Duodenal mucosa (tissue), 2 donors: ENCODE results near the gene CDK14.

ENCODE experiments used
- H3K27ac ChIP-seq: one replicate; pipeline ENCODE4 v1.7.0; 2013; ENCODE audit warnings: low read depth, low read length
- H3K27me3 ChIP-seq, 2 donors: one replicate each; pipeline ENCODE4 v1.7.0; 2013; ENCODE audit warnings: low read length in 2 of 2, control low read depth in 1 of 2; ENCODE audit not compliant: insufficient read depth in 2 of 2, control insufficient read depth in 1 of 2
- H3K36me3 ChIP-seq, 2 donors: one replicate each; pipeline ENCODE4 v1.7.0; 2013; ENCODE audit warnings: low read length in 2 of 2, control low read depth in 1 of 2; ENCODE audit not compliant: insufficient read depth in 2 of 2, control insufficient read depth in 1 of 2
- H3K4me1 ChIP-seq, 2 donors: one replicate each; pipeline ENCODE4 v1.7.0; 2013; ENCODE audit warnings: low read length in 2 of 2, control low read depth in 1 of 2; ENCODE audit not compliant: insufficient read depth in 2 of 2, control insufficient read depth in 1 of 2
- H3K4me3 ChIP-seq, 2 donors: one replicate each; pipeline ENCODE4 v1.7.0; 2013; ENCODE audit warnings: low read length in 2 of 2, low read depth in 1 of 2
- H3K9ac ChIP-seq, 2 donors: one replicate each; pipeline ENCODE4 v1.7.0; 2013; ENCODE audit warnings: low read length in 2 of 2, low read depth in 1 of 2
- H3K9me3 ChIP-seq, 2 donors: one replicate each; pipeline ENCODE4 v1.7.0; 2013; ENCODE audit warnings: low read length in 2 of 2, control low read depth in 1 of 2; ENCODE audit not compliant: control insufficient read depth in 1 of 2

CDK14 gene

DNA sequence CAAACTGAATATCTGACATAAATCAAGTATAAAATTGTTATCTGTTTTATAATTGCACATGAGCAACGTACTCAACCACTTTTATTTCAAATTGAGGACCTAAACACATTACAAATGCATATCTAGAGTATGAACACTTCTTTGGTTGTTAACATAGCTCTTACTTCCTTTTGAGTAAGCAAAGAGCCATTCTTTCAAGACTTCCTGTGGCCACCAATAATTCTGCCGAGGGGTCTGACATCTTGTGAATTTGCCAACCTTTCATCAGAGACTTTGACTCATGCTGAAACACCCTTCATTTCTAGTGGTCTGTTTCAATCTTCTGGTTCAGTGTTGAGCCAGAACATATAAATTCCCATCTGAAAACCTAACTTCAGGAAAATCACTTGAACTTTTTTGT is 59.4 kb downstream of the CDK14 start:
- Histone ChIP-seq H3K9ac (no peak overlapping the region), H3K9me3 (no peaks in the 10 kb centered on the region), H3K27ac (no peak overlapping the region), H3K36me3 (no peaks in the 10 kb centered on the region), H3K4me1 (no peaks in the 10 kb centered on the region), H3K27me3 (no peaks in the 10 kb centered on the region), H3K4me3 (no peak overlapping the region)

- no peak overlapping the region for H3K27ac ChIP-seq
- no peaks in the 10 kb centered on the region for H3K4me1 ChIP-seq
- H3K27me3 ChIP-seq, result no peaks in the 10 kb centered on the region
- no peak overlapping the region for H3K9ac ChIP-seq
- H3K4me3 ChIP-seq, result no peak overlapping the region
- H3K9me3 ChIP-seq, result no peaks in the 10 kb centered on the region
- no peaks in the 10 kb centered on the region for H3K36me3 ChIP-seq
These were observed 61.4 kb downstream of the CDK14 start for GRCh38 chr7:90657481-90657880.

DNA sequence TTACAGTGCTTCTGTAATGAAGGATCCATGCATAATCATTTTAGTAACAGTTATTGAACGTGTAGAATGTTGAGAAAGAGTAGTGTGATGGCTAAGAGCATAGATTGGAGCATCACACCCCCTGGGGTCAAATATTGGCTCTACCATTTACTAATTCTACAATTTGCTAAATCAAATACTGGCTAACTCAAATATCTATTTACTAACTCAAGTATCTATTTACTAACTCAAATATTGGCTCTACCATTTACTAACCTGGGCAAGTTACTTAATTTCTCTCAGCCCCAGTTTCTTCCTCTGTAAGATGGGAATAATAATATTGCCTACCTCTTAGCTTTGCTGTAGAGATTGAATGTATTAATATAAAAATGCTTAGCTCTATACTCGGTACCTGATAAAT is 64.0 kb downstream of the CDK14 start:
- H3K9ac ChIP-seq, result no peak overlapping the region
- no peaks in the 10 kb centered on the region for H3K9me3 ChIP-seq
- no peaks in the 10 kb centered on the region for H3K4me1 ChIP-seq
- no peaks in the 10 kb centered on the region for H3K27me3 ChIP-seq
- no peak overlapping the region for H3K4me3 ChIP-seq
- no peak overlapping the region for H3K27ac ChIP-seq
- no peaks in the 10 kb centered on the region for H3K36me3 ChIP-seq

DNA sequence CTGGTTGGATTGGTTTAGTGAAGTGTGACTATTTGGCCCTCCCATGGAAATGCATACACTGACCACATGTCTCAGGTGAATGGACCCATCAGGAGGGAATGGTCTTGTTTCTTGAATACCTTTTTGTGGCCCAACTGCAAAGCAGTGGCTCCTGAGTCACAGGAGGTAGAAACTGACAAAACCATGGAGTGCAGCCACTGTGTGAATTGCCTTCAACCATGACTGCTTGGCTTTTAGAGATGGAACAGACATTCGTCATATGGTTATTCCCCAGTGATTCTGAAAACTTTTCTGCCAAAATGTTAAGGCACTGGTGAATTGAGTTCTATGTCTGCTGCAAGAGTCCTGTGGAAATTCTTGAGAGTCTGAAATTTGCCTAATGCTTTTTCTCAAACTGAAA is 64.7 kb downstream of the CDK14 start:
- no peaks in the 10 kb centered on the region for H3K9me3 ChIP-seq
- H3K36me3 ChIP-seq, result no peaks in the 10 kb centered on the region
- no peaks in the 10 kb centered on the region for H3K27me3 ChIP-seq
- H3K9ac ChIP-seq, result no peak overlapping the region
- no peak overlapping the region for H3K4me3 ChIP-seq
- no peak overlapping the region for H3K27ac ChIP-seq
- no peaks in the 10 kb centered on the region for H3K4me1 ChIP-seq

GRCh38 chr7:90661290-90662151 is 65.4 kb downstream of the CDK14 start:
- Histone ChIP-seq H3K4me3 (no peak overlapping the region), H3K36me3 (no peaks in the 10 kb centered on the region), H3K9me3 (no peaks in the 10 kb centered on the region), H3K9ac (no peak overlapping the region), H3K4me1 (no peaks in the 10 kb centered on the region), H3K27ac (no peak overlapping the region), H3K27me3 (no peaks in the 10 kb centered on the region)

DNA sequence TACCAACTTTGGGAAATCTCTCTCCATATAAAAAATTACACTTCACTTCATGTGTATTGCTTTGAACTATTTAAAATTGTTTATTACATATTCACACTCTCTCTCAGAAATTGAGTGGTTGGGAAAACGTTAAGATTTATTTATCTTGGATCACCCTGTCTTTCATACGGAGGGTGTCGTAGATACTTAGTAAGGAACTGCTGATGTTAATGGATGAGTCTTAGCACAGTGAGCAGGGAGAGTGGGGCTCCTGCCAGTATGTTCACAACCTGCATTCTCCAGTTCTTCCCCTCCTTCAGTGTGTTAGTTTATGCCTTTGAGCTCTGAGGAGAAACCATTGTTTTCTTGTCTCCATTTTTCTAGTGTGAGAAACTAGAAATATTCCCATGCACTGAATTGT is 67.1 kb downstream of the CDK14 start:
- no peaks in the 10 kb centered on the region for H3K4me1 ChIP-seq
- no peaks in the 10 kb centered on the region for H3K9me3 ChIP-seq
- H3K27ac ChIP-seq, result no peak overlapping the region
- H3K36me3 ChIP-seq, result no peaks in the 10 kb centered on the region
- H3K9ac ChIP-seq, result no peak overlapping the region
- H3K4me3 ChIP-seq, result no peak overlapping the region
- no peaks in the 10 kb centered on the region for H3K27me3 ChIP-seq

GRCh38 chr7:90666186-90666585 is 70.1 kb downstream of the CDK14 start:
- Histone ChIP-seq H3K27ac (no peak overlapping the region), H3K9me3 (no peaks in the 10 kb centered on the region), H3K4me3 (no peak overlapping the region), H3K27me3 (no peaks in the 10 kb centered on the region), H3K4me1 (no peaks in the 10 kb centered on the region), H3K9ac (no peak overlapping the region), H3K36me3 (no peaks in the 10 kb centered on the region)

- Histone ChIP-seq H3K4me1 (no peaks in the 10 kb centered on the region), H3K9me3 (no peaks in the 10 kb centered on the region), H3K27me3 (no peaks in the 10 kb centered on the region), H3K27ac (no peak overlapping the region), H3K4me3 (no peak overlapping the region), H3K36me3 (no peaks in the 10 kb centered on the region), H3K9ac (no peak overlapping the region)
These were observed 72.9 kb downstream of the CDK14 start for GRCh38 chr7:90668992-90669391.

DNA sequence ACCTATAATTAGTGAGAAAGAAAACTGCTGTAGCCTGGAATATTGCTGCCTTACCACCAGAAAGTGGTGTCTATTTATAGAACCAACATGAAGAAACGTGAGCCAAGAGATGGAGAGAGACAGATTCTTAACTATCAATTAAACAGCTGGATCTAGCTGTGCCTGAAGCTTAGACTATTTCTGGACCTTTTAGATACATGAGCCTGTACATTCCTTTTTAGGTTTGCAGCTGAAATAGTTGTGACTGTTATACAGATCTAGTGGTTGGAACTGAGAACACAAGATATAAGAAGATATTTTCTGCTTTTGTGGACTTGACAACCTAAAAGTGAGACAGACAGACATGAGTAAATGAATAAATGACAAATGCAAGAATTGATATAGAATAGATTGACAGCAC is 73.4 kb downstream of the CDK14 start:
- no peak overlapping the region for H3K9ac ChIP-seq
- no peaks in the 10 kb centered on the region for H3K4me1 ChIP-seq
- H3K27me3 ChIP-seq, result no peaks in the 10 kb centered on the region
- H3K36me3 ChIP-seq, result no peaks in the 10 kb centered on the region
- no peak overlapping the region for H3K27ac ChIP-seq
- H3K9me3 ChIP-seq, result no peaks in the 10 kb centered on the region
- no peak overlapping the region for H3K4me3 ChIP-seq

- Histone ChIP-seq H3K36me3 (no peaks in the 10 kb centered on the region), H3K27me3 (no peaks in the 10 kb centered on the region), H3K27ac (no peak overlapping the region), H3K4me3 (no peak overlapping the region), H3K9ac (no peak overlapping the region), H3K4me1 (no peaks in the 10 kb centered on the region), H3K9me3 (no peaks in the 10 kb centered on the region)
These were observed 75.5 kb downstream of the CDK14 start for GRCh38 chr7:90671571-90671970.
